ENCODE data around the gene PDLIM4.

PDLIM4 gene

DNA sequence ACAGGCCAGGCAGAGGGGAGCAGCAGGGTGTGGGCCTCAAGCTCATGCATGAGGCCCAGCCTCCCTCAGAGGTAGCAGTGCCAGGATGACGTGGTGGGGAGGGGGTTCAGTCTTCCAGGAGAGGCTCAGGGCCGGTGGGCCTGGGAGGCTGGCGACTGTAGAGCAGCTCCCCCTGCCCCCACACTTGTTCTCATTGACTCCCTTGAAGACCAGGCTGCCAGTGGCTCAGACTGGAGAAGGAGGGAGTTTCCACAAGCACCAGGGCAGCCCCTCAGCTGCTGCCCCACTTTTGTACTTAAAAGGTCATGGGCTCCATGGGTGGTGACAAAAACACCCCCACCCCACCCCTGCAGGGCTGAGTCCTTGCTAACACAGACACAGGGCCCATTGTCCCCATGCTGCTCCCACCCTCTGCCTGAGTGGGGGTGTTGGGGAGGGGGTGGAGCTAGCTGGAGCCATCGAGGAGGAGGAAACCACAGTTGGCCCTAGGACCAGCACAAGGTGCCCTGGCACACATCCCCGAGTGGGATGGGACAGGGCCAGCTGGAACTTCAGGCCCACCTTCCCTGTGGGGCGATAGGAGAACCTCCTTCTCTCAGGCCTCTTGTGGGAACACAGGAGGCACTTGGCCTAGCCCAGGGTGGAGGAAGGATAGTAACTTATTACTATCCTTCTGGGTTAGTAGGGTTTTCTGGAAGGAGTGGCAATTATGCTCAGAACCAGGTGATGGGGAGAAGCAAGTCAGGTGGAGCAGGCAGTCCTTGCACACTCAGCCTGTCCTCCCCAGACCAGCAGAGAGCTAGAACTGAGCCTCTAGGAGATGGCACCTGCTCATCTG, 10.7 kb downstream of the PDLIM4 start:
- DNase-seq, result no peak

DNA sequence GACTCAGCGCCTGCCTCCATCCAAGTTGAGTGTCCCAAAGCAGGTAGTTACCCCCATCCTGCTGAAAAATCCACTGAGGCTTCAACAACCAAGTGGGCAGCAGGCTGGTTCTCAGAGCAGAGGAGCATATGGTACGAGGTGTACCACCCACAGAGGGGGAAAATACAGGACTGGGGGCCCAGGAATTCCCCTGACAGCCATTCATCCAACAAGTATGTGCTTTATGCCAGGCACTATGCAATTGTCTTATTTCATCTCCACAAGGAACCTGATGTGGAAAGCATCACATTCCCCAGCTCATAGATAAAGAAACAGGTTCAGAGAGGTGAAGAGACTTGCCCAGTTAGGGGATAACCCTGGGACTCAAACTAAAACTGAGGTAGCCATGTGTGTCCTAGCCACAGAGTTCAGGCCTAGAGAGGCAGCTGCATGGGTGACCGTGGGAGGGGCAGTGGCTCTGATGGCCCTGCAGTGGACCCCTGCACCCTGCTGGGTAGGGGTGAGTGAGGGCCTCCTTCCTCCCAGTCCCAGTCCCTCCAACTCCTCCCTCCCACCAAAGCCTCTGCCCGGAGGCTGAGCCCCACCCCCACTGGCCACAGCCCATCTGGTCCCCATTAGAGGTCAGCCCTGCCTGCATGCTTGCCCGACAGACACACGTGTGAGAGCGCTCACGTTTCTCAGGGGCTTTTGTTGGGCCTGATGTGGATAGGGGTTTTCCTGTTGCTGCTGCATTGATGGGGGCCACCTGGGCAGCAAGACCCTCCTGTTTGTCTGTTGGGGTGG, 11.5 kb downstream of the PDLIM4 start:
- peak; percentile 94 for DNase-seq

DNA sequence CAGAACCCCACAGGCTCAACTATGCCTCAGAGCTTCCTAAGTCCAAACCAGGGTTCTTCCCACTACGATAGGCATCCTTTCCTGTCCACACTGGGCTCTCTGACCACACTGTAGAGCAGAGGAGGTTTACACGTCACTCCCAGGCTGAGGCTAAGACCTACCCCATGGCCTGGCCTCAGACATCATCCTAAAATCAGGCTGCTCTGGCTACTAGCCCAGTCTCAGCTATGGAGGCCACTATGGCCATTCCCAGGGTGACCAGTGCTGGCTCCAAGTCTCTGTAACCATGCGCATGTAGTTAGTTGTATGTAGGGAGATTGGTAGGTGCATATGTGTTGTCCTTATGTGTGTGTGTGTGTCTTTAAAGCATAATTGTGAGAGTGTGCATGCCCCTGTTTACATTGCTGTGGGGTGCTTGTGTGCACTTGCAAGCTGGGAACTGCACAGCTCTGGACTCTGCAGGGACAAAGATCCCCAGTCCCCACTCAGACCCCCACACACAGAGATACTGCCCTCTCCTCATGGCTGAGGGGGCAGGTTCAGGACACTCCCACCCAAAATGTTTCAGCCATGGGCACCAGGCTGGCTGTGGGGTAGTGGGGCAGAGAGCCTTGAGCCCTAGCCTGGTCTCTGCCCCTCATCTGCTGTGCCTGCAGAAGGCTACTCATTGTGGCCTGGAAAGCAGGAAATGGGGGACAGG, 12.3 kb downstream of the PDLIM4 start:
- no peak for DNase-seq

DNA sequence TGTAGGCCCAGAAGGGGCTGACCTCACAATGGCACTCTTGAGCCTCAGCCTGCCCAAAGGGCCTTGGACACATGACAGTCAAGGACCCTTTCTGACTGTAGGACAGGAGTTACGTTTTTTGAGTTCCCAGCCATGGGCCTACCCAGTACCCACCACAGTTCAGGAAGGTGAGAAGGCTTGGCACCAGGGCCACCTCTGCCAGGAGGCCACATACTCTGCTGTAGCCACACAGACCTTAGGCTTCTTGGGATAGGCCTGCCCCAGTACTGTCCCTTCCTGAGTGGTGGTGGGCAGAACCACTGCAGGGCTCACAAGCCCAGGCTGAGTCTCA, 12.8 kb downstream of the PDLIM4 start:
- no peak for DNase-seq

DNA sequence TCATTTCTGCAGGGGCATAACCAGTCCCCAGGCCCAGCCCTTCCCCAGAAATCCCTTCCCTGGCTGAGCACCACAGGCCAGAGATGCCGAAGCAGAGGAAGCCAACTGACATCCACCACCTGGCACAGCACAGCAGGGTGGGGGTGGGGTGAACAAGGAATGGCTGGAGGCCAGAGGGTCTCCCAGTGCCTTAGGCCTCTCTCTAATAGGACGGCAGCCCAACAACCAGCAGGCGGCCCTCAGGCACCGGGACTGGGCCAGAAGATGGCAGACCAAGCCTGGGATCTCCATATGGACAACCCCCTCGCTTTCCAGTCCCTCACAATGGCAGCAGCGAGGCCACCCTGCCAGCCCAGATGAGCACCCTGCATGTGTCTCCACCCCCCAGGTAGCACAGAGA, 13.2 kb downstream of the PDLIM4 start:
- no peak for DNase-seq

DNA sequence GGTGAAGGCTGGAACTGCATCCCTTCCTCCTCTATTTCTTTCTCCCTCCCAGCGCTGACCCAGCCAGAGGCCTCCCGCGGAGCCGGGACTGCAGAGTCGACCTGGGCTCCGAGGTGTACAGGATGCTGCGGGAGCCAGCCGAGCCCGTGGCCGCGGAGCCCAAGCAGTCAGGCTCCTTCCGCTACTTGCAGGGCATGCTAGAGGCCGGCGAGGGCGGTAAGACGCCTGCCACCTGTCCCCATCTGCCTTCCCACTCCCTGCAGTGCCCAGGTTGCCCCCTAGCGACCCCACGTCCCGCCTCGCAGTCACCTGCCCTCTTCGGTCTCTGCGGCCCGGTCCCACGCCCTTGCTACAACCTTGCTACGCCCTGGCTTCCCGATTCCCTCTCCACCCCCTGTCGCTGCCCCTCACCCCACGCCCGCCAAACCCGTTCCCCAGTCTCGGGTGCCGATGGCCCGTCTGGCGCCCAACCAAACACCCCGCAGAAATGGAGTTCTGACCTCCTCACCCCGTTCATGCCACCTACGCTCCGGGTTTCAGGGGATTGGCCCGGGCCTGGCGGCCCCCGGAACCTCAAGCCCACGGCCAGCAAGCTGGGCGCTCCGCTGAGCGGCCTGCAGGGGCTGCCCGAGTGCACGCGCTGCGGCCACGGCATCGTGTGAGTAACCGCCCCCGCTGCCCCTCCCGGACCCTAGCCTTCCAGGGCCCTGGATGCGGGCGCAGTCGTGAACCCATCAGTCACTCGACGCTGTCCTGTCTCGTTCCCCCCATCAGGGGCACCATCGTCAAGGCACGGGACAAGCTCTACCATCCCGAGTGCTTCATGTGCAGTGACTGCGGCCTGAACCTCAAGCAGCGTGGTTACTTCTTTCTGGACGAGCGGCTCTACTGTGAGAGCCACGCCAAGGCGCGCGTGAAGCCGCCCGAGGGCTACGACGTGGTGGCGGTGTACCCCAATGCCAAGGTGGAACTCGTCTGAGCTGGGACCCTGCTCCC, 14.1 kb downstream of the PDLIM4 start:
- no peak for DNase-seq

DNA sequence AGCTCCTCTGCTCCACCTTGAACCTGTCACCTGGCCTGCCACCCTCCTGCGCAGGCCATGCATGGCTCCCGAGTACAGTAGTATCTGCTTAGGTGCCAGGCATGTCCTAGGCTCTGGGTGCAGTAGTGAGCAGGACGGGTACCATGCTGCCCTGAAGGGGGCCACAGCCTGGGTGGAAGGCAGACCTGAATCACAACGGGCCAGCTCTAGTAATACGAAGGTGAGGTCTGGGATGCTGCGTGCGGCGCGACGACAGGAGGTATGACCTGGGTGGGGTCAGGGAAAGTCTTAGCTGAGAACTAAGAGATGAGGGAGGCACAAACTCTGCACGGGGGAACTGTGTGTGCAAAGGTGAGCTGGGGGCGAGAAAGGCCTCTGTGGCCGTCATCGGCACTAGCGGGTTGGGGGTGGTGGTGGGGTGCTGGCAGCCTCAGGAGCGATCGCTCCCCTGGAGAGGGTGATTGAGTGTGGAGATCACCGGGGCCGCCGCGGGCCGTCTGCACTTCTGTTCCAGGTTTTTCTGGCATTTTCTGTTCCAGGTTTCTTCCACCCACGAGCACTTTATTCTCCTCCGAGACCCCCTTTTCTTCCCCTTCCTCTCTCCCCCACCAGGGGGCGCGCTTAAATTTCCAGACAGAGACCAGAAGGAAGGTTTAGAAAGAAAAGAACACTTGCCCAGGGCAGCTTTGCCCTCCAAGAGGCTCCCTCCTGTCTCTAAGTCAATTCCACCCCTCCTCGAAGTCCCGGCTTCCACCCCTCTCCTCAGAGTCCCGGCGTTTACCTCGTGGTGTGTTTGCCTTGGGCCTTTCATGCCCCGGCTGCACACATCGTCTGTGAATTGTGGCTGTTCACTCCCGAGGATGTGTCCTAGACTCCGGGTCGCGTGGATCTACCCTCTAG, 15.1 kb downstream of the PDLIM4 start:
- DNase-seq, result no peak

DNA sequence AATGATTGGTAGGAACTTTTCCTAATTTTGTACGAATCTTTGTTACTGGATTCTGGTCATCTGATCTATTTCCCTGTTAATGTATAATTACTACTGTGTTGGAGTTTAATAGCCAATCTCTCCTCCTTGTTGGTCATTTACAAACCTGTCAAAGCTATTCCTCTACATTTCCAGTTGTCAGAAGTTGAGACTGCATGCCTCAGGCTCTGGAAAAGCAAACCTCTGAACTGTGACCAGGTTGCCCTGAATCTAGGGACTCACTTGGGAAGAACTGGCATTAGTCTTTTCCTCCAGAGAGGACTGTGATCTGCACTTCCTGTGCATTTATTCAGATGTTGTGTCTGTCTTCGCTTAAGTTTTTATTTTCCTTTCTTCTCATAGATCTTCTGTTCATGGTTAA, 16.1 kb downstream of the PDLIM4 start:
- DNase-seq, result no peak

DNA sequence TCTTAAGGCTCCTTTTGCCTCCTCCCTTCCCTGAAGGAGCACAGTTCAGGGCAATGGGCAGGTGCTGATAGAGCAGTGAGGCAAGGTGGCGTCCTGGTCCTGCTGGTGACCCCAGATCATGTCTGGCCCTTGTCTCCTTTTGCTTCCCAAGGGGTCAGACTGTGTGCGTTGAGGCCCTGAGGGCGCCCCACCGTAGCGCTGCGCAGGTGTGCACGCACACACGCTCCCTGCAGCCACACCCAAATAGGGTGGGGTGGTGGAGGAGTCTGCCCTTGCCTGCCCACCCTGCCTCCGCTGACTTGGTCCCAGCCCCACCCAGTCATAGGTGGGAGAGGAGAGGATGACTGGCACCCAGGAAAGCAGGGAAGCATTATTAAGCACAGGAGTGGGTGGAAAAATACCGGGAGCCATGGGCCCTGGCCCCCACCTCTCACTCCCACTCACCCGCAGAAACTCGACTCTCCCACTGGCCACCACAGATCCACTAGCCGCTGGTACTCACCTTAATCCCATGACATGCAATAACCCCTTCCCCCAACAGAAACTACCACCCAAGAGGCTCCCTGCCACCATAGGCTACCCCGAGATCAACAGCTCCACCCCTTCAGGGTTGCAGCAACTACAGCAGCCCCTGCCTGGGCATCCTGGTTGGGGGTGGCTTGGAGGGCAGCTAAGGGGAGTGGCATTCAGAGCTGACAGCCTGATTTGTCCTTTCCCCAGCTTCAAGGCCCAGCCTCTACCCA, 16.7 kb downstream of the PDLIM4 start:
- DNase-seq, result no peak

DNA sequence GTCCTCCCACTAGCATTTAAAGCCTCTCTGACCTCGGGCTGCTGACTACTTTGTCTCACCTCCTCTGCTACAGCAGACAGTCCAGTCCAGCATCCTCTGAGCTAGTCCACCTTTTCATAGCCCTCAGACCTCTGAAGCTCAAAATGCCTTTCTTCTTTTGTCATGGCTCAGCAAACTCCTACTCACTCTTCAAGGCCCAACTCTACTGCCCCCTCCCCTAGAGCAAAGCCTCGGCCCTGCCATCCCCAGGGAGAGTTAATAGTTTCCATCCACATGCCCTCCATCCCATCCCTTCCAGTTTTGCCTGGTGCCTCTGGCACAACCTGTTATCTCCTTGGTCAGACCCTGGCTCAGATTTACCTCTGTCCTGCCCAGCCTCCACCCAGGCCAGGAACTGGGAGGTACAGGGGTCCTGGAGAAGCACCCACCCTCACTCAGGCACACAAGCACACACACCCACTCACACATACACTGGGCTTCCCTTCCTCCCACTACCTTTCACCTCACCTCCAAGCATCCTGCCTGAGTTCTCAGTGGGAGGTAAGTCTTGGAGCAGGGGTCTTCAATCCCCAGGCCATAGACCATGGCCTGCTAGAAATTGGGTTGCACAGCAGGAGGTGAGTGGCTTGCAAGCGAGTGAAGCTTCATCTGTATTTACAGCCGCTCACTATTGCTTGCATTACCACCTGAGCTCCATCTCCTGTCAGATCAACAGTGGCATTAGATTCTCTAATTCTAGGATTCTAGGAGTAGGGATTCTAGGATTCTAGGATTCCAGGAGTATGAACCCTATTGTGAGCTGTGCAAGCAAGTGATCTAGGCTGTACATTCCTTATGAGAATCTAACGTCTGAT, 18.1 kb downstream of the PDLIM4 start:
- no peak for DNase-seq

DNA sequence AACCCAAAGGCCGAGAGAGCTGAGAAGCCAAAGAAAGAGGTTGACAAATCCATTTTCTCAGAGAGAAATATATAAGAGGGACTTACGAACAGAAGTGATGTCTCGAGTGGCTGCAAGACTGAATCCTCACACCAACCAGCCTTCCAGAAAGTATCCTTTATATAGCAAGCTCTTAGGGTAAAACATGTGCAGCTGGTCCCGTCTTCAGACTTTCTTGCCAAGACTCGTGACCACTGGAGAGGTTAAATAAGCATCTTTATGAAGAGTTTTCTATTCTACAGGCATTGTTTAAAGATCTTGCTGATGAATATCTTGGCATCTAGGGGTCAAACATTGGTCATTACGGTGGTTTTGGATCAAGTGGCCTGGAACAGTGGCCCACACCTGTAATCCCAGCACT, 19.8 kb downstream of the PDLIM4 start:
- DNase-seq, result no peak

DNA sequence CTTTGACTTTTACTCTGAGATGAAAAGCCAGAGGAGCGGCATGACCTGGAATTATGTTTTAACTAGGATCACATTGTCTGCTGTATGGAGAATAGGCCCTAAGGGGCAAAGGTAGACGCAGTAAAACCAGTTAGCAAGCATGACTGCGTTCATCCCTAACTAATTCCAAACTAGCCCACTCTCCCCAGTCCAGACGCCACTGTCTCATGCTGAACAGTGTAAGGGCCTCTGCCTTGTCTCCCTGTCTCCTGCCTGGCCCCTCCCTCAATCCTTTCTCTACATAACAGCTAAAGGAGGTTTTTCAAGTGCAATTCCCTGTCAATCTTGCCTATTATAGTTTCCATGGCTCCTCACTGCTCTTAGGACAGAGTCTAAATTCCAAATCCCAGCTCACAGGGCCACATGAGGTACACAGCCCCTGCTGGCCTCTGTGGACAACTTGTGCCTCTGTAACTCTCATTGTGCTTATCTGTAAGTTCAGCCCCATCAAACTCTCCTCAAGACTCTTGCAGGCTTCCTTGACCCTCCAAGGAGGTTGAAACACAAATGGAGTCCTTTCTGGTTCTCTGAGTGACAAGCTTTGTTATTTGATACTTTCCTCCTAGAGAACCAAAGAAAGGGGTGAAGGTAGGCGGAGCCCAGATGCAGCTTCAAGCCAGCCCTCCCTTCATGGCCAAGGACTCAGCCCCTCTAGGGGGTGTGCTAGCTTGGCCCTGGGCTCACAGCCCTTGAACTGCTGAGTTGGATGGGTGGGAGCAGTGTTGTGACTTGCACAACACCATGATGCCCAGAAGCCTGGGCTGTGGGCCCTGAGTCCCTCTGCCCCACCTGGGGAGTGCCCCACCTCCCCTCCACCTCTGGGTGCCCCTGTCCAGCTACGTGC, 20.7 kb downstream of the PDLIM4 start:
- no peak for DNase-seq

DNA sequence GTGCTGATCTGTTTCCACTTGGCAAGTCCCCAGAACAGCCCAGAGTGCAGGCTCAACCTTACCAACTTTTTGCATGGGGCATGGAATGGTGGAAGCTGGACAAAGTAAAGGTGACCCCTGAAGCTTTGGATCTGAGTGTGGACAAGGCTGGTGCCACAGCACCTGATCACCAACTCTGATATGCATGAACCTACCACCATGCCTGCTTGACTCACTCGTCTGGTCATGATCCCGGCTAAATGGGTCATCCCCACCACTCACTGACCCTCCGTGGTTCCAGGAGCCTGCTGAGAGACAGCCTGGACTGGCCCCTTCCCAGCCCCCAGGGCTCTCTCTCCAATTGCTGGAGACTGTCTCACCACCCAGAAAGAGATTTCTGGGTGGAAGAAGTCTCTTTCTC, 22.3 kb downstream of the PDLIM4 start:
- DNase-seq, result no peak

DNA sequence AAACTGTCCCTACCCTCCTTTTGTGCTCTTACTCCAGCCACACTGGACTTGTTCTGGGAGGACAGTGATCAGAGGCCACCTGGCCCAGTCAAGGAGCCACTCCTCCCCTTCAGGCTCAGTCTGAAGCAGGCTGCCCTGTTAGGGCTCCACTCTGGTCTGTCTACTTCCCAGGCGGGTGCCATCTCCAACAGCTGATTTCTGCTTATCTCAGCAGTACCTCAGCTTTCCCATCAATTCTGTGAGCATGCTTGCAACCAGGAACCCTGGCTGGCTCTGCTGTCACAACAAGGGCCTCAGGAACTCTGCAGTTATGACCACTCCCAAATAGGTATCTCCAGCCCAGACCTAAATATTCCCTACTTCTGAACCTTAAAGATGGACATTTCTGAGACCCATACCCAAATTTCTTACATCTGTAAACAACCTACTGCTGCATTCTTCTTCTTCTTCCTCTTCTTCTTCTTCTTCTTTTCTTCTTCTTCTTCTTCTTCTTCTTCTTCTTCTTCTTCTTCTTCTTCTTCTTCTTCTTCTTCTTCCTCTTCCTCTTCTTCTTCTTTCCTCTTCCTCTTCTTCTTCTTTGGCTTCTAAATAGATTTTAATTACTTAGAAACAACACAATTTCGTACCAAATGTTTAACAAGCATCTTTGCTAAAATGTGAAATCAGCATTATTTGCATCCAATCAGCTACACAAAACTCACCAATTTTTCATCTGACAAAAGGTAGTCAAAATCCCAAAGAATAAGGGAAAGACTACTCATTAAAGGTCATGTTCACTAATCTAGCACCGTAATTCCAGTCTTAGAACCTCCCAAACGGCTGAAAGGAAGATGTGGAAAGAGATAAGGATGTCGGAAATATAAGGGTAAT, 23.1 kb downstream of the PDLIM4 start:
- DNase-seq, result no peak

DNA sequence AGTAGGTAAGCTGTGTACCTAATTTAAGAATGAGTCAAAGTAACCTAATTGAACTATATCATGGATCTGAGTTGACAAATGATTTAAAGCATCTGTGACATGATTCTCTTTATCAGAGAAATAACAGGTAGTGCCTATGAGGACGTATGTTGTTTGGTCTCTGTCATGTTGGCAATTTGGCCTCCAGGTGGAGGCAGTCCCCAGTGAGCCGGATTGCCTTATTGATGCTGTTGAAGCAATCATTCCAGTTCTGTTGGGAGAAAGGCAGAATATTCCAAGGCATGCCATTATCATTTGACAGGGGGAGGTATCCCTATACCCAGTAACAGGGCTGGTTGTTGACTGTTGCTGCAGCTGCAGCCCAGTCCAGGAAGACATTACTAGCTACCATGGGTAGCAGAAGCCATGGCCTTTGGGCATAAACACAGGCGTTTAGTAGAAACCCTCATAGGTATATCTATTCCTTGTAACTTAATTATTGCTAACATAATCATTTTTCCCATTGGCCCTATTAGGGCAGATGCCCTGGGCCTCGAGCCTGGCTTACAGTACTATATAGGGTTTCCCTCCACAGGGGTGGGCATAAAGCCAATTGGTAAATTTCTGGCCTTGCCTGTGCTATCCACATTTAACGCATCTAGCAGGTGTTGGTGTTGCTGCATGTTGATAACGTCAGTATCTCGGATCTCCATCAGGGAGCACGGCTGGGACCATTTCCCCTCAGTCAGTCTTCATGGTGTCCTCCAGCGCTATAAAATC, 24.5 kb downstream of the PDLIM4 start:
- no peak for DNase-seq

DNA sequence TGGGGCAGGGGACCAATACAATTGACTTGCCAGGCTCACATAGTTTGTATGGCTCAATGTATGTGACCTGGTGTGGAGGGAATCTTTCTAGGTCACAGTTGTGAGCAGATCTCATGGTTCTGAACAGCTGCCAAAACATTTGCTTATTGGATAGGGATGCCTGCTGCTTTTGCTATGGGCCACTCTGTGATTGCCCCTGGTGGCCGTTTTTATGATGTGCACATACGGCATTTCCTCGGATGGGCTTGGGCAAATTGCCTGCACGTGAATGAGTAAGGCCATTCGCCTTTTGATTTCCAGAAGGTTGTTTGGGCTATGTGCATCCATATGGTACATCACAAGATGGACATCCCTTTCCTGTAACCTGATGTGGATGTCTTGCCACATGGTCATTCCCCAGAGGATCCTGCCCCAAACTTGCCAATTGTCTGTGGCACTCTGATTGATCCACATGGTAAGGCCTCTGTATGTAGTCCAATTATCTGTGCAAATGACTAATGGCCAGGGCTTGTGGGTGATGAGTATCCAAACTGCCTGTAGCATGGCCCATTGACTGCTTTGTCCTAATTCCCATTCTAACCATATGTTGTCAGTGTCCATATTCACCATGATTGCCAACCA, 26.0 kb downstream of the PDLIM4 start:
- DNase-seq, result peak; percentile 11
